IPS-15b (cell line): ENCODE data around the gene HOMER2.
"Not testable (repeated sequence)": the region's sequence is repeated elsewhere in the genome, so short reads cannot be mapped to it uniquely, and the experiment has no call there.

Source experiments
- H3K27me3 ChIP-seq: one replicate; pipeline ENCODE4 v1.6.1; 2013; ENCODE audit warnings: low read length; ENCODE audit not compliant: control insufficient read depth, insufficient read depth
- H3K36me3 ChIP-seq: one replicate; pipeline ENCODE4 v1.6.1; 2013; ENCODE audit warnings: low read length; ENCODE audit not compliant: control insufficient read depth, insufficient read depth
- H3K4me1 ChIP-seq: one replicate; pipeline ENCODE4 v1.6.1; 2013; ENCODE audit warnings: mild to moderate bottlenecking, low read length; ENCODE audit not compliant: control insufficient read depth, insufficient read depth
- H3K4me3 ChIP-seq: one replicate; pipeline ENCODE4 v1.5.1; 2013; ENCODE audit warnings: low read depth, low read length
- H3K9ac ChIP-seq: one replicate; pipeline ENCODE4 v1.6.1; 2013; ENCODE audit warnings: low read depth, mild to moderate bottlenecking, low read length
- H3K9me3 ChIP-seq: one replicate; pipeline ENCODE4 v1.6.1; 2013; ENCODE audit warnings: mild to moderate bottlenecking, low read length; ENCODE audit not compliant: control insufficient read depth, insufficient read depth

HOMER2 gene

GRCh38 chr15:82871358-82871757 lies 81.2 kb downstream of the HOMER2 start:
- Histone ChIP-seq H3K4me1 (peaks cover 4% of the 10 kb centered on the region), H3K27me3 (no peaks in the 10 kb centered on the region), H3K9ac (no peak overlapping the region), H3K36me3 (no peaks in the 10 kb centered on the region), H3K4me3 (no peak overlapping the region), H3K9me3 (no peaks in the 10 kb centered on the region)

DNA sequence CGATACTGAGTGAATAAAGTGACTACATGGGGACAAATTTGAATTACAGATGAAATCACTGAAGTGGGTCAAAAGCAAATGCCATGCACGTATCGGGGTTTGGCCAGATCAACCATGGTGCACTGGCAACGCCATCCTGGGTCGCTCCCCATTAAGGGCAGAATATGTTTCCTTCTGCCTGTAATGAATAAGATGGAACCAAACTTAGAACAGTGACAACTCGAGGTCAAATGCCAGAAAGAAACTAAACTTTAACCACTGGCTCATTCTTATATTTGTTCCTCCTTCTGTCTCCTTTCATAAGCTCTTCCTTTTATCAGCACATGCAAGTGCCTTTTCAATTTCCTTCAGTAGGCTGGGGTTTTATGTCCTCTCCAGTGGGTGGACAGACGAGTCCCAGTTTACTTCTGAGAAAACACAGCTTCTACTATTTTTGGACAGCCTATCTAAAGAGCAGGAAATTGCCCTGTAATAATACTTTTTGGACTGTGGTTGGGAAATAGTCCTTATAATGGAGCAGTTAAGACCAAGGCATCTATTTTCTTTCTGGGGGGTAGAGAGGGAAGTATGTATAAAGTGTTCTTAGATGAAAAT lies 81.7 kb downstream of the HOMER2 start:
- no peak overlapping the region for H3K4me3 ChIP-seq
- no peaks in the 10 kb centered on the region for H3K27me3 ChIP-seq
- H3K36me3 ChIP-seq, result no peaks in the 10 kb centered on the region
- H3K4me1 ChIP-seq, result peaks cover 4% of the 10 kb centered on the region
- no peaks in the 10 kb centered on the region for H3K9me3 ChIP-seq
- no peak overlapping the region for H3K9ac ChIP-seq

DNA sequence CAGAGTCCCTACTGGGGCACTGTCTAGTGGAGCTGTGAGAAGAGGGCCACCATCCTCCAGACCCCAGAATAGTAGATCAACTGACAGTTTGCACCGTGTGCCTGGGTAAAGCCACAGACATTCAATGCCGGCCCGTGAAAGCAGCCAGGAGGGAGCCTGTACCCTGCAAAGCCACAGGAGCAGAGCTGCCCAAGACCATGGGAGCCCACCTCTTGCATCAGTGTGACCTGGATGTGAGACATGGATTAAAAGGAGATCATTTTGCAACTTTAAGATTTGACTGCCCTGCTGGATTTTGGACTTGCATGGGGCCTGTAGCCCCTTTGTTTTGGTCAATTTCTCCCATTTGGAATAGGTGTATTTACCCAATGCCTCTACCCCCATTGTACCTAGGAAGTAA lies 86.5 kb downstream of the HOMER2 start:
- H3K4me3 ChIP-seq, H3K36me3 ChIP-seq, H3K9me3 ChIP-seq, H3K27me3 ChIP-seq, H3K9ac ChIP-seq, H3K4me1 ChIP-seq: not testable (repeated sequence)

DNA sequence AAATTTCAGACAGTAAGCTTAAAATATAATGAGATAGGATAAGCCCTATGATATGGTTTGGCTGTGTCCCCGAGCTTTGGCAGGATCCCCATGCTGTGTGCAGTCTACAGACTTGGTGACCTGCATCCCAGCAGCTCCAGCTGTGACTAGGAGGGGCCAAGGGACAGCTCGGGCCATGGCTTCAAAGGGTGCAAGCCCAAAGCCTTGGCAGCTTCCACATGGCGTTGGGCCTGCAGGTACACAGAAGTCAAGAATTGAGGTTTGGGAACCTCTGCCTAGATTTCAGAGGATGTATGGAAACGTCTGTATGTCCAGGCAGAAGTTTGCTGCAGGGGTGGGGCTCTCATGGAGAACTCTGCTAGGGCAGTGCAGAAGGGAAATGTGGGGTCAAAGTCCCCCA lies 86.9 kb downstream of the HOMER2 start:
- H3K4me3 ChIP-seq, H3K9ac ChIP-seq, H3K4me1 ChIP-seq, H3K36me3 ChIP-seq, H3K27me3 ChIP-seq, H3K9me3 ChIP-seq: not testable (repeated sequence)

DNA sequence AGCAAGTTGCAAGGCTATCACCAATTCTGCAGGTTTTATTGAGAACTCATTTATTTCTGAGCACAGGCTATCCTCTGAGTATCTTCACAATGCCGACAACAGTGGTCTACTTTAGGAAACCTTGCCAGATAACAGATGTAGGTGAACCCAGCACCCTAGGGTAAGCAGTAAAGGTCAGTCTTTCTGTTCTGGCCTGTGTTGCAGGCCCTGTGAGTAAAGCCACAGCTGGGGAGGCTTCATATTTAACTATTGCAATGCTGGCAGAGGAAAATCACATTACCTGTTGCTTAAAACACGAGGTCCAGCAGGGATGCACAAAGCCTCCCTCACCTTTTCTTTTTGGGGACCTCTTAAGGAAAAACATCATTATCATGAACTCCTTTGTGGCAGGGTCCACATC lies 87.6 kb downstream of the HOMER2 start:
- H3K4me1 ChIP-seq, result peaks cover 4% of the 10 kb centered on the region
- no peaks in the 10 kb centered on the region for H3K36me3 ChIP-seq
- no peaks in the 10 kb centered on the region for H3K27me3 ChIP-seq
- no peak overlapping the region for H3K4me3 ChIP-seq
- no peak overlapping the region for H3K9ac ChIP-seq
- no peaks in the 10 kb centered on the region for H3K9me3 ChIP-seq

DNA sequence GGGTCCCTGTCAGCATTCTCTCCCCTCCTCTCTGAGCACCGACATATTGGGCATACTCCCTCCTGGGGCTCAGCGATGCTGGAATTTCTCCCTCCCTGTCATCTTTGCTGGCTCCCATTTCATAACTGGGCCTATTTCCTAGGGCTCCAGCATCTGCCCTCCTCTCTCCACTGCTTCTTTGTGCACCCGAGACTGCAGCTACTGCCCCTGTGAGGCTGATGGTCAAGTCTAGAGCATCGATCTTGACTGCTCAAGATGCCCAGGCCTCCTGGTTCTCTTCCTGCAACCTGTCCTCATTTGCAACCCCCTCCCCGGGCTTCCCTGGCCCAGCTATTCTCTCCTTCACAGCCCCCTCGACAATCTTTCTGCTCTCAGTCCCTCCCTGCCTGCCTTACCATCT lies 89.6 kb downstream of the HOMER2 start:
- Histone ChIP-seq H3K36me3 (no peaks in the 10 kb centered on the region), H3K4me3 (no peak overlapping the region), H3K4me1 (peaks cover 4% of the 10 kb centered on the region), H3K9me3 (no peaks in the 10 kb centered on the region), H3K9ac (no peak overlapping the region), H3K27me3 (no peaks in the 10 kb centered on the region)

DNA sequence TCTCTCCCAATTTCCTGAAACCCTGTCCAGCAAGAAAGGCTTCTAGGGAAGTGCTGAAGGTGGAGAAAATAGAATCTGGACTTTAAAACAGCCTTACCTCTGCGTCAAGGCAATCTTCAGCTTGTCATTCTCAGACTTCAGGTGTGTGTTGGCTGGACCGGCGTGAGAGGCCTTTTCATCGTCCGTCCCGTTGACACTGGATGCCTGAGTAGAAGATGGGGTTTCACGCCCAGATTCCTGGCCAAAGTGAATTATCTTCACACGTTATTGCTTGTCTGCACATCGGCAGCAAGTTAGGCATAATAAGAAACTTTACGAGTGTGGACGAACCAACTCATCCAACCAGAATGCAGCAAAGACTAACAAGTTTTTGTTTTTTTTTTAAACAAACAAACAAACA lies 93.6 kb downstream of the HOMER2 start:
- Histone ChIP-seq H3K4me1 (no peaks in the 10 kb centered on the region), H3K9ac (no peak overlapping the region), H3K4me3 (no peak overlapping the region), H3K27me3 (no peaks in the 10 kb centered on the region), H3K36me3 (no peaks in the 10 kb centered on the region), H3K9me3 (no peaks in the 10 kb centered on the region)

DNA sequence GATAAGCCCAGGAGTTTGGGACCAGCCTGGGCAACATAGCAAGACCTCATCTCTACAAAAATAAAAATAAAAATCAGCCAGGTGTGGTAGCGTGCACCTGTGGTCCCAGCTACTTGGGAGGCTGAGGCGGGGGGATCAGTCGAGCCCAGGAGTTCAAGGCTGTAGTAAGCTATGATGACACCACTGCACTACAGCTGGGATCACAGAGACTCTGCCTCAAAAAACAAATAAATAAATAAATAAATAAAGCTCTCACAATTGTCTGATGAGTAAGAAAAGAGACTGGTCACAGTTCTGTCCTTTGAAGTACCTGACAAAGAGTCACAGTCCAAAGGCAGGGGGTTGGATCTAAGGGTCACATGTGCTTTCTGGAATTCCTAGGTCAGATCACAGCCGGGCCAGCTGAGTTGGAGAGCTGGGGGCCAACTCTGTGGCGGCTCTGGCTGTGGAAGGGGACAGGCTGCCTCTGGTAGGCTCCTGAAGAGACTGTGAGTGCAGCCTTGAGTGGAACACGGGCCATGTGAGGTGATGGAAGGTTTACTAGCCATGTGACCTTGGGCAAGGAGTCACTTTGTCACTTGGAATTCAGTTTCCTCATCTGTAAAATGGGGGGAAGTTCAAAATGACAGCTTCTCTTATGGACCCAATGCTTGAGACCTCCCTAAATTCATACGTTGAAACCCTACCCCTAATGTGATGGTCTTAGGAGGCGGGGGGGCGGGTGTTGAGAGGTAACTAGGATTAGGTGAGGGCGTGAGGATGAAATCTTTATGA lies 95.9 kb downstream of the HOMER2 start:
- Histone ChIP-seq H3K9ac (no peak overlapping the region), H3K27me3 (no peaks in the 10 kb centered on the region), H3K9me3 (no peaks in the 10 kb centered on the region), H3K4me3 (no peak overlapping the region), H3K4me1 (no peaks in the 10 kb centered on the region), H3K36me3 (no peaks in the 10 kb centered on the region)

GRCh38 chr15:82855286-82856100 lies 97.0 kb downstream of the HOMER2 start:
- Histone ChIP-seq H3K4me3 (no peak overlapping the region), H3K27me3 (no peaks in the 10 kb centered on the region), H3K4me1 (no peaks in the 10 kb centered on the region), H3K9me3 (no peaks in the 10 kb centered on the region), H3K9ac (no peak overlapping the region), H3K36me3 (no peaks in the 10 kb centered on the region)

DNA sequence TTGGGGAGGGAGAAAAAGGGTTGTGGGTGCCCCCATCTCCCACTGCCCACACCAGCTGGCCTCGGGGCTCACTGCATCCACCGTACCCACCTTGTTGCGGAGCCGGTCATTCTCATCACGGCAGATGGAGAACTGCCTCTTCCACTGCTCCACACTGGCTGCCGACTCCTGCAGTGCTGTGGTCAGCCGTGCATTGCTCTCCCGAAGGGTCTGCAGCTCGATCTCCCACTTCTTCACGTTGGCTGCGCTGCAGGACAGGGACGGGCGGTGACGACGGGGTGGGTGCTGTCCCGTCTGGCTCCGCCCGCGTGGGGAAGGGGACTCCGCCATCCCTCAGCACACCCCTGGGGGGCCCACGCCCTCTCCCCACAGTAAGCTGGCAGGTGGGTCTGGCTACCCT lies 98.0 kb downstream of the HOMER2 start:
- Histone ChIP-seq H3K9ac (no peak overlapping the region), H3K9me3 (no peaks in the 10 kb centered on the region), H3K4me1 (peaks cover 5% of the 10 kb centered on the region), H3K27me3 (no peaks in the 10 kb centered on the region), H3K36me3 (no peaks in the 10 kb centered on the region), H3K4me3 (no peak overlapping the region)

DNA sequence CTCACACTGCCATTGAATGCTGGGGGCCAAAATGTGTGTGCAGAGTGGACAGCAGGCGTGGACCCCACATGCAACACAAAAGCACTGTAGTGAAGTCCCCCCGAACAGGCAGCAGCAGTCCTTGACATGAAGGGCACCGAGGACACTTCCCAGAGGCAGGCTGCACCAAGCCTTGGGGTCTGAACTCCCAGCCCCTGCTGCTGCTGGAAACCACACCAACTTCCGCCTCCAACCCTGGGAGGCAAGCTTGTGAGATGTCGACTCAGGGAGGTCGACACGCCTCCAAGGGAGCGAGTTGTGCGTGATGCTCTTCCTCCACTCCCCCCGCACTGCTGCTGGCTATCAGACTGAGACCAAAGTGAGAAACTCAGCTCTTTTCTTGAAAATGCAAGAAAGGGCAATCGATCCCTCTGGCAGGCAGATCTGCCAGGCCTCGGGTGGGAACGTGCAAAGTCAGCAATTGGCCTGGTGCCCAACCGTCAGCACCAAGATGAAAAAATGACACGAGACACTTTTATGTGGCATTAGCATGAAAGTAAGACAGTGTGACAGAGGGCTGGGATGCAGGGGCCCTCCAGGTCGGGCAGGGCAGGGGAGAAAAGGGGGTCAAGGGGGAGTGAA lies 99.5 kb downstream of the HOMER2 start:
- Histone ChIP-seq H3K9ac (no peak overlapping the region), H3K4me1 (peaks cover 8% of the 10 kb centered on the region), H3K36me3 (no peaks in the 10 kb centered on the region), H3K4me3 (no peak overlapping the region), H3K27me3 (no peaks in the 10 kb centered on the region), H3K9me3 (no peaks in the 10 kb centered on the region)
